COLO668 (cell line): ENCODE measurements around the gene ZNF256.

ENCODE experiments used
- DNase-seq: peaks from one replicate; lab custom pipeline; 2025; ENCODE audit not compliant: unreplicated experiment; lab: John Stamatoyannopoulos, UW

ZNF256 gene

GRCh38 chr19:57947419-57948134 is at the start of gene ZNF256:
Gene ZNF256, minus strand, starts transcription at chr19:57947706. Its CDS starts 232 bp downstream, at chr19:57947474.
- peak; percentile 97 for DNase-seq

DNA sequence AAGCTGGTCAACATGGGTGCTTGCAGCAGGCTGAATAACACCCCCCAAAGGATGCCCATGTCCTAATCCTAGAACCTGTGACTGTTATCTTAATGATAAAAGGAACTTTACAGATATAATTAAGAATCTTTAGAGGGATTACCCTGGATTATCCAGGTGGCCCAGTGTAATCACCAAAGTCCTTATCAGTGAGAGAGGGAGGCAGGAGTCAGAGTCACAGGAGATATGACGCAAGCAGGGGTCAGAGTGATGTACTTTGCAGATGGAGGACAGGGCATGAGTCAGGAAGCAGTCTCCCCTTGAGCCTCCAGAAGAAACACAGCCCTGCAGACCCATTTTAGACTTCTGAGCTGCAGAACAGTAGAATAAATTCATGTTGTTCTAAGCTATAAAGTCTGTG is 45.3 kb upstream of the ZNF256 start:
- DNase-seq: no peak

DNA sequence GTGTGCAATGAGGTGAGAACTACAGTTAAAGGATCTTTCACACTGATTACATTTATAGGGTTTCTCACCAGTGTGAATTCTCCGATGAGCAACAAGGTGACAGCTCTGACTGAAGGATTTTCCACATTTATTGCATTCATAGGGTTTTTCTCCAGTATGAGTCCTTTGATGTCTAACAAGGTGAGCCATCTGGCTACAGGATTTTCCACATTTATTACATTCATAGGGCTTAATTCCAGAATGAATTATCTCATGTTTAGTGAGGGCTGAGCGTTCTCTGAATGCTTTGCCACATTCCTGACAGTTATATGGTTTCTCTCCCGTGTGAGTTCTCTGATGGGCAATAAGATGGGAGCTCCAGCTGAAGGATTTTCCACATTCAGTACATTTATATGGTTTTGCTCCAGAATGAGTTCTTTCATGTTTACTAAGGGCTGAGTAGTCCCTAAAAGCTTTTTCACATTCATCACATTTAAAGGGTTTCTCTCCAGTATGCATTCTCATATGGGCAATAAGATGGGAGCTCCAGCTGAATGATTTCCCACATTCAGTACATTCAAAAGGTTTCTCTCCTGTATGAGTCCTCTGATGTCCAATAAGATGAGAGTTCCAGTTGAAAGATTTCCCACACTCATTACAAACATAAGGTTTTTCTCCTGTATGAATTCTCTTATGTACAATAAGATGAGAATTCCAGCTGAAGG is 31.2 kb upstream of the ZNF256 start:
- DNase-seq: no peak

DNA sequence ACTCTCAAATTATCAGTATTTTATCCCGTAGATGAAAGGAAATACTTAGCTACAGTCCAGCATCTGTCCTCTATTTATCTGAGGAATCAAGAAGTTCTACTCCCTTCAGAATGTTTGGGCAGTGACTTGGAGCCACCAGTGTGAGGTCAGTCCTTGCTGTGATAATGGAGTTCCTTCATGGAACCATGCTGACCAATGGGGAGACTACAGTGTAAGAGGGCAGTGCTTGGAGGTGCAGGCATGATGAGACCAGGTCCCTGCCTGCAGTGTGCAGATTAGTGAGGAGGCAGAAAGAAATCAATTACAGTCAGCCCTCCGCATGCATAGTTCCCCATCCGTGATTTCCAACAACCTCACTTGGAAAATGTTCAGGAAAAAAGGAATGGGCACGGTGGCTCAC is 26.9 kb upstream of the ZNF256 start, which contains the start of gene C19orf18:
TSS of gene C19orf18 (minus strand) at position 101 of the 400 bp plus-strand sequence. CDS start 102 bp downstream, outside the sequence.
- no peak for DNase-seq

GRCh38 chr19:57964761-57965160 is 17.3 kb upstream of the ZNF256 start:
- no peak for DNase-seq

DNA sequence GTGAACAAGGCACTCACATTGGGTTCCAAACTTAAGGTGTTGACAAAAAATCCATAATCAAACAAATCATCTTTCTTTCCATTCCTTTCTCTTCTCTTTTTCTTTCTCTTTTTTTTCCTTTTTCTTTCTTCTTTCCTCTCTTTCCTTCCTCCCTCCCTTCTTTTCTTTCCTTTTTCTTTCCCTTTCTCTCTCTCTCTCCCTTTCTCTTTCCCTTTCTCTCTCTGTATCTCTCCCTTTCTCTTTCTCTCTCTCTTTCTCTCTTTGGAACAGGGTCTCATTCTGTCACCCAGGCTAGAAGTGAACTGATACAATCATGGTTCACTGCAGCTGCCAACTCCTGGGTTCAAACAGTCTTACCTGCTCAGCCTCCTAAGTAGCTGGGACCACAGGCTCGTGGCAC is 14.3 kb upstream of the ZNF256 start:
- no peak for DNase-seq

DNA sequence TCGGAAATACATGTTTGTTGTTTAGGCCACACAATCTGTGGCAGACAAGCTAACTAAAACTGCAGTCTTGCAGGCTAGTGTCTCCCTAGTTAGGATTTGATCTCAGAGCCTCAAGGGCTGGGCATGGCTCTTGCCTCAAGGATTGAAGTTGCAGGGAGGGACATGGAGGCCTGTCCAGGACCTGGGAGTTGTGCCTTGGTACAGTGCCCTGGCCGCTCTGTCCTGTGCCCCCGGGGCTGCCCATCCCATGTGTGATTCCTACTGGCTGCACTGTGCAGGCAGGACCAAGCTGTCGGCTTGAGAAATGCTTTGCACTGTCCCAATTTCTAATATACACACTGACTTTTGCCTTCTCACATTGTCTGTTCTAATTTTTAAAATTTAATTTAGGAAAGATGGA is 7.5 kb upstream of the ZNF256 start:
- no peak for DNase-seq

DNA sequence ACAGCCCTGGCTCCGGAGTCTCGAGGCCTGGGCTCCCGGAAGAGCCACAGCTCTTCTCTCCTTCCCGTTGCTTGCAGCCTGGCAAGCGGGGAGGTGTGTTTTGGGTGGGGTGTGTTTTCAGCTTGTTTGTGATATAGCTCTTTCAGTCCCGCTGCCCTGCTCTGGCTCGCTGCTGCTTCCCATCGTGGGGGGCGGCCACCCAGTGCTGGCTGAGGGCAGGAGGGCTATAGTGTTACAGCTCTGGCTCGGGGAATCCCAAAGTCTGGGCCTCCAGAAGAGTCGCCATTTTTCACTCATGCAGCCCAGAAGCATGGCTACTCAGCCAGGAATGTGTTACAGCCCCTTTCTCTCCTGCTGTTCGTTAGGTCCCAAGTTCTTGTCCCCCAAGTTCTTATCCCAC is 2.2 kb upstream of the ZNF256 start:
- DNase-seq: no peak

GRCh38 chr19:57949296-57949695 is 1.8 kb upstream of the ZNF256 start:
- no peak for DNase-seq

- DNase-seq: no peak
These were observed 453 bp downstream of the ZNF256 start for GRCh38 chr19:57947088-57947418.

GRCh38 chr19:57946316-57946715 is 1.2 kb downstream of the ZNF256 start:
- no peak for DNase-seq

GRCh38 chr19:57941593-57941992 is 5.9 kb downstream of the ZNF256 start:
- DNase-seq: no peak

GRCh38 chr19:57935731-57936130 is 11.8 kb downstream of the ZNF256 start:
- DNase-seq: no peak

DNA sequence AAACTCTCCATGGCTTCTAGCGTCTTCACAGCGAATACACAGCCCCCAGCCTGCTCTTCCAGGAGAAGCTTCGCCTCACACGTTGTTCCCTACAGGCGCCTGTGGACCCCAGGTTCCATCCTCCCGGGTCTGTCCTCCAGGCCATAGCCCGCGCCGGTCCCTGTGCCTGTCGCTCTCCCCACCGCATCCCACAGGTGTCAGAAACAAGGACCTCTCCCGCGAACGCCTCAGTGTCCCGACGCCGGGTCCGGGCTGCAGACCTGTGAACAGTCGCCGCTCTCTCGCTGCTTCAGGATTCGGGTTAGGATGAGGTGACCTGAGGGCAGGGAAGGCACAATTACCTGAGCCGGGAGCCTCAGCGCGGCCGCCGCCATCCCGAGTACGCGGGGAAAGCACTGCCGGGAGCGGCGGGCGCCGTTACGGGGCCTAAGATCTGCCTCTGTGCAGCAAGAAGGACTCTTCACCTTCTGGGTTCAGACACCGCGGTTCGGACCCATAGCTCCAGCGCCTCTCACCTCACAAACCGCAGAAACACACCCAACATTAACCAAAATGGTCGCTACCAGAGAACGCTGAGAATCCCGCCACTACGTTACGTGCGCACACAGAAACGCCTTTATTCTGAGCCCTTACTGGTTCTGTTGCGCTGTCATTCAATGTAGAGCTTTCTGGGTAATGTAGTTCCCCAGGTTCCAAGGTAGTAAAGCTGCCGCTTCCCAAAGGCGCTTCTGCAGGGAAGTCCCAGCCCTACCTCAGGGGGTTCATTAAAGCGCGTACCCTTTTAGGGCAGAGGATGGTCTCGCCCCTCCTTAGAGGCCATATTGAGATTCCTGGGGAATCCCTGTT is 12.5 kb downstream of the ZNF256 start, which contains the start of gene ZNF418:
TSS of gene ZNF418 (minus strand) at position 583 of the 846 bp plus-strand sequence. CDS start 1,580 bp downstream, outside the sequence.
- DNase-seq: peak; percentile 60

GRCh38 chr19:57927587-57927986 is 19.9 kb downstream of the ZNF256 start:
- no peak for DNase-seq

DNA sequence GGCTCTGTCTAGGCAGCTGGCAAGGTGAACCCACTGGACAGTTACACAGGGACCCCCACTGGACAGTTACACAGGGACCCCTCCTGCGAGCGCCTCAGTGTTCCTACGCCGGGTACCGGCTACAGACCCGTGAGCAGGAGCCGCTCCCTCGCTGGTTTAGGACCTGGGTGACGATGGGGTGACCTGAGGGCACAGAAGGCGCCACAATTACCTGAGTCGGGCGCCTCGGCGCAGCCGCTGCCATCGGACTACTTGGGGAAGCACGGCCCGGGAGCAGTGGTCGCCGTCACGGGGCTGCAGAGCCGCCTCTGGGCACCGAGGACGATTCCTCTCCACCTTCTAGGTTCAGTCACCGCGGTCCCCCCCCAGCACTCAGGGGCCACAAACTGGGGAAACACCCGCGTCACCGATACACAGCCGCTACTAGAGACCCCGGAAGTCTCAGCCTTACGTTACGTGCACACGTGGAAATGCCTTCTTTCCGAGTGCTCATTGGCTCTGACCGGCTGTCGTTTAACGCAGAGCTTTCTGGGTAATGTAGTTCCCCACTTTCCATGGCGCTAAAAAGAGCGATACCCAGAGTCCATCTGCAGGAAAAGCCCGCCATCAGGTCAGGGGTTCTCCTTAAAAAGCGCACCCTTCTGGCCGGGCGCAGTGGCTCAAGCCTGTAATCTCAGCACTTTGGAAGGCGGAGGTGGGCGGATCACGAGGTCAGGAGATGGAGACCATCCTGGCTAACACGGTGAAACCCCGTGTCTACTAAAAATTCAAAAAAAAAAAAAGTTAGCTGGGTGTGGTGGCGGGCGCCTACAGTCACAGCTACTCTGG is 31.1 kb downstream of the ZNF256 start, which contains the start of gene ZNF417:
TSS of gene ZNF417 (minus strand) at position 425 of the 828 bp plus-strand sequence. CDS start at position 244, 181 bp downstream.
- peak; percentile 87 for DNase-seq

GRCh38 chr19:57914531-57914930 is 33.0 kb downstream of the ZNF256 start:
- DNase-seq: no peak

DNA sequence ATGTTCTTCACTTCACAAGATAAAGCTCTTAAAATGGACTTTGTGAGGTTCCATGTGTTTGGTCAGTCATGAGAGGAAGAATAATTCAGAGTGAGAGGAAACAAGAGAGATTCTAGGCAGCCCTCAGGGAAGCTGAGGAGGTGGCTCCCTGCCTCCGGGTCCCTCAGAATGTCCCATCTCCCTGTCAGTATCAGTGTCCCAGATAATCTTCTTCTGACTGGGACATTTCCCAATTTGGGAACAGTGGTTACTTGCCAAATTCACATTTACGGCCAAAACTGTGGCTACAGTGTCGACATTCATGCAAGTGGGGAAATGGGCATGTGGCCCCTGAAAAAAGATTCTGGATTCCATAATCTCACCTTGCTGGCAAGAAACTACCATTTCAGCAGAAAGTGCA is 40.1 kb downstream of the ZNF256 start:
- no peak for DNase-seq

DNA sequence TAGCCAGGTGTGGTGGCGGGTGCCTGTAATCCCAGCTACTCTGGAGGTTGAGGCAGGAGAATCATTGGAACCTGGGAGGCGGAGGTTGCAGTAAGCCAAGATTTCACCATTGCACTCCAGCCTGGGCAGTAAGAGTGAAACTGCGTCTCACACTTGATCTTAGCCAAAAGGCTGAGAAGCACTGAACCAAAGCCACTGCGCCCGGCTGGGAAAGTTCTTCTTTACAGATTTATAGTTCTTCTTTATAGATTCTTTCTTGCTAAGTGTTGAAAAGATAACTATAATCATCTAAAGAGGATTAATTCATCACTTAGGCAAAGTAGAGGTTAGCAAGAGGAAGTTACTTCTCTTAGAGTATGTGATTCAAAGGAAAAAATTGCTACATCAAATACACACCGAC is 42.2 kb downstream of the ZNF256 start:
- no peak for DNase-seq

DNA sequence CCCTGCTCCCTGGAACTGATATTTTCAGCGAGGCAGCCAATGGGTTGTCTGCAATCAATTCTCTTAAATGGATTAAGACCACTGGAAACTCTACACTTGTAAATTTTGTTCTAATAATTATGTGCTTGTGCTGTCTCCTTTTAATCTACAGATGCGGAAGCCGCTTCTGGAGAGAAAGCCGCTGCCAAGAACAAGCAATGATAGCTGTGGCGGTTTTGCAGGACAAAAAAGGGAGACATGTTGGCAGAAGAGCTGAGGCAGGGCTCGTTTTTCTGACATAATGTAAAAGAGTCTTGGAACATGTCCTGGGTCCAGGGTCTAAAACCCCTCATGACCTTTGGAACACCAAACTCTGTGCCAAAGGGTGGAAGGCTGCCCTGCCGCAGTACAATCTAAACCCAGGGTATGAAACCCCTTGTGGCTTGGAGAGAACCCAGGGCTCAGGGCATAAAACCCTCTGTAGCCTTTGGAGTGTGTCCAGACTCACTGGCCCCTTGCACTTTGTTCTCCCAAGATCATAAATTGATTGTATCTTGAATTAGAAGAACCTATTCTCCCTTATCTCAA is 43.8 kb downstream of the ZNF256 start:
- no peak for DNase-seq
